Stimulated activated naive CD4-positive, alpha-beta T cell (primary cell): ENCODE measurements around the gene ZNF473.

ENCODE experiments used
- DNase-seq, 6 experiments: peaks; one replicate each; lab custom pipeline; 2025; lab: John Stamatoyannopoulos, UW

ZNF473 gene

GRCh38 chr19:50003810-50004419 lies 21.9 kb upstream of the ZNF473 start:
- DNase-seq = no peak

DNA sequence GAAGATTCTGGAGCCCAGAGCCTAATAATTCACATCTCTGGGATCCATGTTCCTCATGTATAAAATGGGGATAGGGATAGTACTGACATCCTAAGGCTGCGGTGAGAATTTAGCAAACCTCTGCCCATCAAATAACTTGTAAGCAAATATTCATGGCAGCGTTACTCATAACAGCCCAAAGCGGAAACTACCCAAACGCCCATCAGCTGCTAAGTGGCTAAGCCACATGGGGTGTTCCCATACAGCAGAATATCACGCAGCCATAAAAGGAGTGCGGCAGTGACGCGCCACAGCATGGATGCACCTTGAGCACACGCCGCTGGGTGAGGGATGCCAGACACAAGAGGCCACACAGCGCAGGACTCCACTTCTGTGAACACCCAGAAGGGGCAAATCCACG lies 20.4 kb upstream of the ZNF473 start:
- DNase-seq = no peak

DNA sequence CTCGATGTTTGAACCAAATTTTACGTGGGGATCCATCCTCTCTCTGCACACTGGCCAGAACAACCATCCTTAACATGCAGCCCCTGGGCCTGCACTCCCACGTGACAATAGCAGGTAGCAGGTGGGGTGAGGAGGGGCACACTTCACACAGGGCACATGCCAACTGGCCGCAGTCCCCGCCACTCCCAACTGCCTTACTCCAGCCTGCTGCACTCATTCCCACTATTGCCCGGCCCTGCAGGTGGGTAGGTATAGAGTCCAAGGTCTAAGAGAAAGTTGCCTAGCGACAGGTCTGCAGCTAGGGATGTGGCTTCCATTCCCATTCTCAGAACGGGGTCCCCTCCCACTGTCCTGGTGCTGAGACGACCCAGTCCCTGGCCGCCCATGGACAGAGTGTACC lies 18.6 kb upstream of the ZNF473 start:
- no peak for DNase-seq

GRCh38 chr19:50007947-50008346 lies 17.9 kb upstream of the ZNF473 start:
- no peak for DNase-seq

GRCh38 chr19:50008532-50008931 lies 17.3 kb upstream of the ZNF473 start:
- no peak for DNase-seq

GRCh38 chr19:50016225-50016807 lies 9.5 kb upstream of the ZNF473 start:
- DNase-seq = no peak

DNA sequence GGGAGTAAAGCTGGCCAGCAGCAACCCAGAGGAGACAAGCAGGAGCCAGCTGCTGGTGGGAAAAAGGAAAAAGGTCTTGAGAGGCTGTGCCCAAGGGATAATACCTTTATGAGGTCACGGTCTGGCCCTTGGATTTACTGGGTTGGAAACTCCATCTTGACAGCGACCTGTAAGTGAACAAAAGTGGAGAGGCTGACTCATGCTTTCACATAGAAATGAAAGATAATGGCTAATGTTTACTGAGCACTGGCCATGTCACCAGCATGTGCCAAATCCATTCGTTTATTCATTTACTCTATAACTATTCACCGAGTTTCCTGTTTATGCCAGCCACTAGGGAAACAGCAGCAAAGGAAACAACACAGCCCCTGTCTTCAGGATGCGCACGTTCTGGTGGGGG lies 5.3 kb upstream of the ZNF473 start:
- no peak for DNase-seq

DNA sequence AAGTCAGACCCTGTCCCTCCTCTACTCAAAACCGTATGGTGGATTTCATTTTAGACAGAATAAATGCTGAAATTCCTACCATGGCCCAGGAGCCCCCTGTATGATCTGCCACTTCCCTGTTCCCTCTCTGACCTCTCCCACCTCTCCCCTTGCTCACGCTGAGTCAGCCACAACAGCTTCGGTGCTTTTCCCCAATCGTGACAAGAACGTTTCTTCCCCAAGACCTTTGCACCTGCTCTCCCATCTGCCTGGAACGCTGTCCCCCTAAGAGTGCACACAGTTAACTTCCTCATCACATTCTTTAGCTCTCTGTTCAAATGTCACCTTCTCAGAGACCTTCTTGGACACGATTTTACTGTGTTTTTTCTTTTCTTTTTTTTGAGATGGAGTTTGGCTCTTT lies 3.0 kb upstream of the ZNF473 start:
- no peak for DNase-seq

GRCh38 chr19:50024719-50025021 lies 1.1 kb upstream of the ZNF473 start:
- no peak for DNase-seq

DNA sequence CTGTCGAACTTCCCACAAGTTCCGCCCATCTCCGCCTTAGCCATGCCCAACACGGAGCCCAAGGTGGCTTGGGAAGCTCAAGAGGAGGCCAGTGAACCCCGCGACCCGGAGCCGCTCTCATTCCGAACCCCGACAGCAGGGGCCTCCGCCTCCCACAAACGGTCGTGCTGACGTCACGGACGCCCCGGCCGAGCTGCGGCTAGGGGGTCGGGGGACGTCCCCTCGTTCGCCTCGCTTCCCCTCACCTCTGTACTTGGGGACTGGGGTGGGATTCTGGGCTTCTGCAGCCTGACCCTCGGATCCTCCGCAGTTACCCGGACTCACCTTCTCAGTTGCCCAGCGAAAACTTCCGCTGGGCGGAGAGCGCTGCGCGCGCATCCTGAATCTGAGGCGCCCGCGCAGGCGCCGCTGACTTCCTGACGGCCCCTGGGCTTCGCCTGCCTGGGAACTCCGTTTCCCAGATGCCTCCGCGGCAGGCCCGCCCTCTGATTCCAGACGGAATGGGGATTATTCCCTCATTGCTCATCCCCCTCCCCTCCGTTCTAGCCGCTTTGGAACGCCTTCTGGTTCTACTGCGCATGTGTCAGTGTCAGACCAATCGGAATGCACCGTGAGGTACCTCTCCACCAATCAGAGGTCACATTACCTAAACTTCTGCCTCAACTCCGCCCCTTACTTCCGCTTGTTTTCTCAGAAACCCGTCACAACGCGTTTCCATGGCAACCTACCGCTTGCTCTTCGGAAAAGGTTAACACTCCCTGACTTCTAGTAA lies 597 bp upstream of the ZNF473 start, which contains the start of gene VRK3:
Gene VRK3, minus strand, starts transcription at position 351 of the 772 bp plus-strand sequence. CDS start 9,210 bp downstream, outside the sequence.
- DNase-seq = peak; percentile 94 to 100 (median 99)

GRCh38 chr19:50026550-50026906 lies 723 bp downstream of the ZNF473 start:
- no peak for DNase-seq

GRCh38 chr19:50030225-50030624 lies 4.4 kb downstream of the ZNF473 start:
- no peak for DNase-seq

GRCh38 chr19:50030937-50031336 lies 5.1 kb downstream of the ZNF473 start:
- DNase-seq = no peak

GRCh38 chr19:50036908-50037307 lies 11.1 kb downstream of the ZNF473 start:
- no peak for DNase-seq

DNA sequence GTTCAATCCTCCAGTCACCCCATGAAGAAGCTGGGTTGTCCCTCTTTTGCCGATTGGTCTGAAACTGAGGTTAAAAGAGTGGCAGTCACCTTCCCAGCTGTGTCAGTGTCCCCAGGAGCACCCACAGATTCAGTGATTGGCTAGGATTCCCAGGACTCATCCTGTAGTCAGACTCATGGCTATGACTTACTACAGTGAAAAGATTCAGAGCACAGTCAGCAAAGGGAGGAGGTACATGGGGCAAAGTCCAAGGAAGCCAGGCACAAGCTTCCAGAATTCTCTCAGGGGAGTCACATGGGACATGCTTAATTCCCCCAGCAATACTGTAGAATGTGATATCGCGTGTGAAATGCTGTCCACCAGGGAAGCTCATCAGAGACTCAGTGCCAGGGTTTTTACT lies 14.2 kb downstream of the ZNF473 start:
- no peak for DNase-seq

GRCh38 chr19:50040967-50041366 lies 15.2 kb downstream of the ZNF473 start:
- no peak for DNase-seq

DNA sequence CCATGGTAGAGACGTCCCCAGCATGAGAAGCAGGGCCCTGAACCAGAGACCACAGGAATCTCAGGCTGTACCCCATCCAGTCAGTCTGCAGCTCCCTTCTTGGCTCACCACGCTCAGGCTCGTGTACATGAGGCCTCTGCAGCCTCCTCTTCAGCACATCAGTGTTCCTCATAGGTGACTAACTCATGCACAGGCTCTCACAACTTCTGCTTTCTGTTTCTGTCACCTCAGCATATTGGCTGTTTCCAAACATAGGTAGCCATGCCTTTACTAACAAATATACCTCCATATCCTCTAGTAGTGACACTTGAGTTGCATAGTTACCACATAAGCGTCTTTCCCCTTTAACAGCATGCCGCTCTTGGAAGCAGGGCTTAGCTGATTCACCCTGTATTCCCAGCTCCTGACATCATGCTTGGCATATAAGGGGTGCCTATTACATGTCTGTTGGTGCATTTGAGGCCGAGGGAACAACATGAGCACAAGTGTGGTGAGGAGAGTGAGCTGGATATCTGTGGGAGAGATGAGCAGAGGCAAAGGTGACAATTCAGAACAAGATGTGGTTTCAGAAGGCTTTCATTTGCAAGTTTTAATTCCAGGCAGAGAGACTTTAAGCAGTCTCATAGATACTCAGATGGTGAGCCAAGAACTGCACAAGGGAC lies 16.7 kb downstream of the ZNF473 start:
- DNase-seq = no peak

- DNase-seq = no peak
Measured at GRCh38 chr19:50043967-50044366, 18.2 kb downstream of the ZNF473 start.

- no peak for DNase-seq
Measured at GRCh38 chr19:50044922-50045321, 19.1 kb downstream of the ZNF473 start.

DNA sequence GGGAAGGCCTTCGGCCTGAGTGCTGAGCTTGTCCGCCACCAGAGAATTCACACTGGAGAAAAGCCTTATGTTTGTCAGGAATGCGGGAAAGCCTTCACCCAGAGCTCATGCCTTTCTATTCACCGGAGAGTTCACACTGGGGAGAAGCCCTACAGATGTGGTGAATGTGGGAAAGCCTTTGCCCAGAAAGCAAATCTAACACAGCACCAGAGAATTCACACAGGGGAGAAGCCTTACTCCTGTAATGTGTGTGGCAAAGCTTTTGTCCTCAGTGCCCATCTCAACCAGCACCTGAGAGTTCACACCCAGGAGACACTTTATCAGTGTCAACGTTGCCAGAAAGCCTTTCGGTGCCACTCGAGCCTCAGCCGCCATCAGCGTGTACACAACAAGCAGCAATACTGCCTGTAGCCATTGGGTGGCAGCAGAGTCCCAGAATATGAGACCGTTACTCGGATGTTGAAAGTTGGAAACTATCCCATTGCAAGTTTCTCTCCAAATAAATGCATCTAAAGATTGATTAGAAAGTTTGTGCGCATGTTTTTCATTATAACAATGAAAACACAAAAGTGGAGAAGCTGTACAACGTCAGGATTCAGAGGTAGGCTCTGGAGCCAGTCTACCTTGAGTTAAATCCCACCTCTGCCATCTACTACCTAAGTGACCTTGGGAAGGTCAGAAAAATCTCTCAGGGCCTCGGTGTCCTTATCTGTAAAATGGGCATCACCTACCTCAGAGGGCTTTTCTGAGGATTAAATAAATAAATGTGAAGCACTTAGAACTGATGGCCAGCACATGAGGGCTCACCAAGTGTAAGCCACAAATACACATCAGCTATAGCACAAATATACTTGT lies 21.1 kb downstream of the ZNF473 start:
- DNase-seq = peak in 5 of 6 experiments; percentile 36 to 56 (median 45)

DNA sequence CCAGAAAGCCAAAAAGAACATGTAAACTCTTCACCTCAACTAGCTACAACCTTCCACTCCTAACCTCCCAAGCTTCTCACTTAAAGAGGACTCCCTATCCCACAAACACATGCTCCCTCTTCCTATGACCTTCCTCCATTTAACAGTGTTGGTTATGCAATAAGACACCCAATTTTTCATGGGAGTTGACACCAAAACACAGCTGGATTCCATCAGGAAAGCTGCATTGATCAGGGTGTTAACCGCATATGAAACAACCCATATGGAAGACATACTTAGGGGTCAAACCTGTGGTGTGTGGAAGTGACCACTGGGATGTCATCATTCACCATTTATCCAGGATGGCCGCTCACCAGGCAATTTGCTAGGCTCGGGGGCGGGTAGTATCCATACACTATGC lies 21.9 kb downstream of the ZNF473 start:
- DNase-seq = no peak
